Measurements from ENCODE around the gene TTC9C. TPM values are rescaled to one million over a fixed set of nuclear protein-coding genes. Genes with fewer than 3 reads are reported as not detected.

Gene TTC9C
- total and polyA plus RNA-seq, 2 donors (not counting 3 experiments of a cell fraction or from before 2014, with no cell fraction given) = 27.4 to 43.5 TPM

- Histone ChIP-seq H3K79me2 (ENCODE audit: control insufficient read depth, insufficient read depth, low read length) (peaks cover 16% of the 10 kb centered on the region), H3K9me3 (replicated peaks; ENCODE audit: control insufficient read depth, insufficient read depth, low read length) (no peaks in the 10 kb centered on the region), H3K9ac (replicated peaks; ENCODE audit: extremely low read depth, insufficient read depth, low read length) (peak within 1 kb of the TSS; percentile 85), H3K4me2 (ENCODE audit: insufficient read depth, low read length) (peak within 1 kb of the TSS; percentile 71), H3K27ac (ENCODE audit: insufficient read depth, low read depth, low read length) (peak within 1 kb of the TSS; percentile 74), H3K4me1 (ENCODE audit: control insufficient read depth, extremely low read depth, insufficient read depth, low read length) (peaks cover 11% of the 10 kb centered on the region), H2AFZ (ENCODE audit: low read depth, low read length) (peak within 1 kb of the TSS; percentile 72), H3K4me3 (replicated peaks in 1 of 3; ENCODE audit: insufficient read depth in 1 of 3, low read depth in 1 of 3, low read length in 3 of 3) (peak within 1 kb of the TSS; percentile 76 to 93 (median 79)), H4K20me1 (replicated peaks; ENCODE audit: control insufficient read depth, extremely low read depth, insufficient read depth, low read length) (no peaks in the 10 kb centered on the region), H3K36me3 (ENCODE audit: control insufficient read depth in 2 of 2, extremely low read depth in 1 of 2, insufficient read depth in 2 of 2, low read length in 2 of 2) (peaks cover 0 to 17% of the 10 kb centered on the region in 2 experiments), H3K27me3 (ENCODE audit: control insufficient read depth in 2 of 2, insufficient read depth in 2 of 2, low read length in 2 of 2) (no peaks in the 10 kb centered on the region), H3K9me1 (replicated peaks; ENCODE audit: control insufficient read depth, extremely low read depth, insufficient read depth, low read length) (no peaks in the 10 kb centered on the region)
- ChIA-PET POLR2A (interaction anchor here (0.6 to 3.2 kb wide), 3 partner anchors 14 to 160 kb away, joined by 3 to 33 read pairs (median 4); partner anchors contain the start of genes C11orf98, CSKMT and WDR74), CTCF (interaction anchor here (1.0 to 3.9 kb wide), 3 partner anchors 14 to 24 kb away, joined by 3 to 118 read pairs (median 4); partner anchors contain the start of genes C11orf98, CSKMT and LRRN4CL)
- dilution Hi-C loops (cut with MboI; ENCODE audit: extremely low pct_ligation_motif_present, low sequenced_read_pairs) (no loop called here), intact Hi-C loops (cut with micrococcal nuclease) (loop anchor here (1.0 to 2.0 kb wide), 3 partner anchors 14 to 183 kb away; partner anchors contain the start of genes C11orf98, CSKMT and HNRNPUL2)
- FAIRE-seq (peak; percentile 93), DNase-seq (ENCODE audit: low read depth, low spot score) (peak; percentile 89)
- BruUV-seq (replicated peaks) = TSS peak; percentile 91
- TF ChIP-seq GATA2 (IDR thresholded peaks at IDR 0.05; ENCODE audit: insufficient read depth, insufficient read length, low read depth, low read length) (no peak), JUN (IDR thresholded peaks at IDR 0.05; ENCODE audit: borderline replicate concordance, insufficient read depth, insufficient read length, low read depth) (no peak), FOS (IDR thresholded peaks at IDR 0.05; ENCODE audit: borderline replicate concordance, insufficient read depth, low read length) (no peak), EZH2 (IDR thresholded peaks at IDR 0.05; ENCODE audit: borderline replicate concordance, low read depth, low read length, severe bottlenecking) (no peak), MYC (IDR thresholded peaks at IDR 0.05; ENCODE audit: low read depth, low read length) (peak; percentile 26), MAX (IDR thresholded peaks at IDR 0.05; ENCODE audit: insufficient read depth, insufficient read length) (peak; percentile 97), POLR2A (IDR thresholded peaks at IDR 0.05; ENCODE audit: low read depth, low read length) (peak; percentile 84), POLR2AphosphoS5 (IDR thresholded peaks at IDR 0.05; ENCODE audit: insufficient read depth, low read depth, low read length) (peak; percentile 89), CTCF (IDR thresholded peaks at IDR 0.05; ENCODE audit: extremely low read depth in 1 of 2, insufficient read depth in 1 of 2, low read depth in 1 of 2, low read length in 2 of 2) (no peak)
These were observed 49.3 kb upstream of the TTC9C start, which contains the start of gene UBXN1 for GRCh38 chr11:62678770-62679696. UBXN1 (minus strand) TSS chr11:62679073; CDS start chr11:62678923, 150 bp downstream.
